ENCODE measurements around the gene SH3RF1.

- no peak for TF ChIP-seq CTCF (IDR thresholded peaks at IDR 0.05; ENCODE audit: low read depth, low read length)
- TF ChIP-seq EZH2phosphoT487 (IDR thresholded peaks at IDR 0.05; ENCODE audit: low read depth) = no peak
Observed at GRCh38 chr4:169229571-169230028, 41.2 kb downstream of the SH3RF1 start.
